HCT116 (cell line): ENCODE measurements around the gene GGACT. TPM values are rescaled to one million over a fixed set of nuclear protein-coding genes. Genes with fewer than 3 reads are reported as not detected.

Experiments
- ATAC-seq: fragments of 200-7000 bp; cut with Tn5 transposase; 2 replicates; pipeline ENCODE4 v1.9.1; 2020; ENCODE audit warnings: mild to moderate bottlenecking, moderate library complexity
- BruUV-seq: library from RNA; stranded (reverse); fragments of 400-500 nt; replicated peaks from 2 replicates; lab custom pipeline; 2021; lab: Mats Ljungman, UMichigan
- CTCF ChIA-PET: fragments of 300-600 bp; sonication (Branson Sonifier 250); formaldehyde crosslinking; loops from one replicate; lab custom pipeline; 2021; ENCODE audit warnings: antibody characterized with exemption; lab: Charles Lee
- POLR2A ChIA-PET: fragments of 300-600, 350-600 bp; sonication (Branson Sonifier 250); formaldehyde crosslinking; loops from one replicate; lab custom pipeline; 2021; ENCODE audit warnings: antibody characterized with exemption; lab: Charles Lee
- RAD21 ChIA-PET, 2 experiments: fragments of 300-600 bp; sonication (Branson Sonifier 250); formaldehyde crosslinking; loops; one replicate each; lab custom pipeline; 2023; ENCODE audit warnings: low total read pairs in 2 of 2; ENCODE audit not compliant: uncharacterized antibody in 2 of 2, unreplicated experiment in 2 of 2, low non-redundant PET in 1 of 2; lab: Charles Lee
- DNase-seq: peaks from one replicate; pipeline ENCODE4 v3.0.0-alpha.2; 2010; ENCODE audit warnings: low read depth, low spot score
- H2AFZ ChIP-seq: fragments of 200-600 bp; shearing (Covaris generic), sonication (generic); 2 replicates; pipeline ENCODE4 v1.6.1; 2017; ENCODE audit warnings: low read depth, mixed run types, mixed read lengths, antibody characterized with exemption, low read length; ENCODE audit not compliant: poor library complexity, severe bottlenecking
- H3K27ac ChIP-seq: 2 replicates; pipeline ENCODE4 v1.5.1; 2012; ENCODE audit warnings: low read depth, low read length
- H3K27me3 ChIP-seq: fragments of 200-600 bp; sonication (generic); 2 replicates; pipeline ENCODE4 v1.6.1; 2016; ENCODE audit warnings: mixed run types, low read length, mixed read lengths; ENCODE audit not compliant: insufficient read depth
- H3K36me3 ChIP-seq, 2 experiments: fragments of 200-500 bp in 1 of 2; fragments of 200-600 bp in 1 of 2; sonication (Bioruptor generic) in 1 of 2; sonication (generic) in 1 of 2; 2 replicates each; pipeline versions ENCODE4 v1.5.1 to v1.6.1; 2014 to 2016; ENCODE audit warnings: low read length in 2 of 2, inconsistent platforms in 1 of 2, mixed read lengths in 1 of 2, mixed run types in 1 of 2; ENCODE audit not compliant: insufficient read depth in 2 of 2, control insufficient read depth in 1 of 2
- H3K4me1 ChIP-seq, 2 experiments: fragments of 200-600 bp in 1 of 2; sonication (generic) in 1 of 2; 2 replicates each; pipeline versions ENCODE4 v1.5.1 to v1.6.1; 2012 to 2017; ENCODE audit warnings: low read length in 2 of 2, inconsistent platforms in 1 of 2, mild to moderate bottlenecking in 1 of 2, mixed read lengths in 1 of 2, mixed run types in 1 of 2, moderate library complexity in 1 of 2; ENCODE audit not compliant: insufficient read depth in 2 of 2, control insufficient read depth in 1 of 2
- H3K4me2 ChIP-seq: fragments of 200-600 bp; sonication (generic); 2 replicates; pipeline ENCODE4 v1.6.1; 2017; ENCODE audit warnings: mixed run types, low read length, mixed read lengths
- H3K4me3 ChIP-seq, 2 experiments: fragments of 200-600 bp in 1 of 2; sonication (generic) in 1 of 2; replicated peaks in 1 of 2; 2 replicates each; pipeline ENCODE4 v1.5.1; 2011 to 2016; ENCODE audit warnings: low read length in 2 of 2, control low read depth in 1 of 2, low read depth in 1 of 2, mild to moderate bottlenecking in 1 of 2, mixed read lengths in 1 of 2, mixed run types in 1 of 2
- H3K79me2 ChIP-seq: fragments of 200-600 bp; sonication (generic); 2 replicates; pipeline ENCODE4 v1.6.1; 2017; ENCODE audit warnings: mild to moderate bottlenecking, mixed run types, low read length, moderate library complexity, mixed read lengths; ENCODE audit not compliant: insufficient read depth
- H3K9ac ChIP-seq: fragments of 200-600 bp; sonication (generic); 2 replicates; pipeline ENCODE4 v1.6.1; 2016; ENCODE audit warnings: low read length, mixed read lengths
- H3K9me2 ChIP-seq: fragments of 200-600 bp; sonication (generic), shearing (Covaris generic); 2 replicates; pipeline ENCODE4 v1.6.1; 2017; ENCODE audit warnings: mixed run types, mild to moderate bottlenecking, moderate library complexity; ENCODE audit not compliant: insufficient read depth
- H3K9me3 ChIP-seq, 2 experiments: fragments of 200-500 bp in 1 of 2; fragments of 200-600 bp in 1 of 2; sonication (Bioruptor generic) in 1 of 2; sonication (generic) in 1 of 2; 2 replicates each; pipeline ENCODE4 v1.6.1; 2014 to 2017; ENCODE audit warnings: low read length in 2 of 2, mixed read lengths in 2 of 2, inconsistent platforms in 1 of 2, low read depth in 1 of 2, mild to moderate bottlenecking in 1 of 2, mixed run types in 1 of 2, moderate library complexity in 1 of 2; ENCODE audit not compliant: control insufficient read depth in 1 of 2, insufficient read depth in 1 of 2
- H4K20me1 ChIP-seq: fragments of 200-600 bp; sonication (generic), shearing (Covaris generic); 2 replicates; pipeline ENCODE4 v1.6.1; 2017; ENCODE audit warnings: mixed run types, mild to moderate bottlenecking, moderate library complexity; ENCODE audit not compliant: insufficient read depth
- CBX3 ChIP-seq: IDR thresholded peaks from 2 replicates; pipeline ENCODE4 v1.6.1; 2012; ENCODE audit warnings: low read depth
- CEBPB ChIP-seq: IDR thresholded peaks from 2 replicates; pipeline ENCODE4 v1.6.1; 2012; ENCODE audit warnings: low read depth
- EZH2phosphoT487 ChIP-seq: fragments of 200-600 bp; IDR thresholded peaks from 2 replicates; pipeline ENCODE4 v1.6.1; 2018; ENCODE audit warnings: antibody characterized with exemption, borderline replicate concordance
- FOSL1 ChIP-seq: IDR thresholded peaks from 2 replicates; pipeline ENCODE4 v1.6.1; 2012; ENCODE audit warnings: low read depth
- JUND ChIP-seq: IDR thresholded peaks from 2 replicates; pipeline ENCODE4 v1.6.1; 2012
- POLR2A ChIP-seq: IDR thresholded peaks from 2 replicates; pipeline ENCODE4 v1.7.0; 2011; ENCODE audit warnings: borderline replicate concordance; ENCODE audit not compliant: insufficient read depth, insufficient read length; ENCODE audit errors: extremely low read depth
- RAD21 ChIP-seq: IDR thresholded peaks from 2 replicates; pipeline ENCODE4 v1.6.1; 2012; ENCODE audit warnings: low read depth, mild to moderate bottlenecking
- SIN3A ChIP-seq: IDR thresholded peaks from 2 replicates; pipeline ENCODE4 v1.6.1; 2012; ENCODE audit warnings: low read depth
- SRF ChIP-seq: IDR thresholded peaks from 2 replicates; pipeline ENCODE4 v1.6.1; 2012; ENCODE audit warnings: low read depth
- intact Hi-C: fragments of 100-400 bp; cut with micrococcal nuclease; formaldehyde crosslinking; loops from 2 replicates; pipeline ENCODE4 v1.10.0; 2022
- total RNA-seq: library from RNA; stranded (reverse); gene quantifications from one replicate; pipeline ENCODE4 v1.2.1, GENCODE V29; 2021; ENCODE audit not compliant: unreplicated experiment
- TF ChIP-seq, protein P1 (sequence below): IDR thresholded peaks from 2 replicates; pipeline ENCODE4 v1.6.1; 2012
- TF ChIP-seq, protein P2 (sequence below): IDR thresholded peaks from 2 replicates; pipeline ENCODE4 v1.6.1; 2011; ENCODE audit warnings: mild to moderate bottlenecking, low read length, moderate library complexity; ENCODE audit not compliant: insufficient replicate concordance; ENCODE audit errors: extremely low read depth

GGACT gene
- total RNA-seq, 1 experiment from 2014 or later: 5.0 TPM

DNA sequence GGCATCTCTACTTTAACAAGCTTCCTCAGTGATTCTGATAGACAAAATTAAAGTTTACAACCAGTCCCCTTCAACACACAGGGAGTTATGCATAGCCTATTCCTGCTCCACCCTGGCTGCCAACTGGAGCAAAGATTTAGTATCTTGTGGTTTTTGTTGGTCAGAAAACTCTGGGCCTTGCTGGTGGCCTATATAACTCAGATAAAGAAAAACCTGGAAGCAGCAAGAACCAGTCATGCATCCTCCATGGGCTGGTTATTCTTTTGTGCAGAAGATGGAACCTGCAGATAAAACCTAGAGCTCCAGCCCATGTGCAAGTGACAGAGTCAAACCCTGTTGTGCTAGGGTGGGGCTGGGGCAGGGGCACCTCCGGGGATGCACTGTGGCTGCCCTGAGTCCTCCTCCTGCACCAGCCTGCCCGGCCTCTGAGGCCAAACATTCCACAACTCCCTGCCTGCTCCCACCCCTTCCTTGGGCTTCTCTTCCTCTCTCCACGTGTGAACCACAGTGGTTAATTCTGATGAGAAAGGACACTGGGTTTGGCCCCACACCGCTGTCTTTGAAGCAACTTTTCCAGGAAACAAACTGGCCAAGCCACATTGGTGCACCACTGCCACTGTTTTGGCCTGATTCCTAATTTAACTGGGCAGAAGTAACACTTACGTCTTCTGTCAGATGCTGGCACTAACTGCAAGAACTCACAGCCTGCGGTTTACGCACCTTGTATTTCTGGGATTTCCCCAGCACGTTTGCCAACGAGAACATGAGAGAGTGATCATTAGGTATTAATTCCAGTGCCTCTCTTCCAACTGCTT is 23.3 kb upstream of the GGACT start:
- H2AFZ ChIP-seq: no peak overlapping the region
- POLR2A ChIA-PET: interaction anchor here (0.6 kb wide), 1 partner anchor 54 kb away, joined by 3 read pairs; no protein-coding TSS in a partner anchor
- TF ChIP-seq POLR2A (no peak), EZH2phosphoT487 (no peak), FOSL1 (no peak), CBX3 (no peak), JUND (no peak), SIN3A (no peak), RAD21 (no peak), CEBPB (no peak), SRF (no peak)
- TF ChIP-seq, protein P1, sequence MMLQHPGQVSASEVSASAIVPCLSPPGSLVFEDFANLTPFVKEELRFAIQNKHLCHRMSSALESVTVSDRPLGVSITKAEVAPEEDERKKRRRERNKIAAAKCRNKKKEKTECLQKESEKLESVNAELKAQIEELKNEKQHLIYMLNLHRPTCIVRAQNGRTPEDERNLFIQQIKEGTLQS: no peak
- TF ChIP-seq, protein P2, sequence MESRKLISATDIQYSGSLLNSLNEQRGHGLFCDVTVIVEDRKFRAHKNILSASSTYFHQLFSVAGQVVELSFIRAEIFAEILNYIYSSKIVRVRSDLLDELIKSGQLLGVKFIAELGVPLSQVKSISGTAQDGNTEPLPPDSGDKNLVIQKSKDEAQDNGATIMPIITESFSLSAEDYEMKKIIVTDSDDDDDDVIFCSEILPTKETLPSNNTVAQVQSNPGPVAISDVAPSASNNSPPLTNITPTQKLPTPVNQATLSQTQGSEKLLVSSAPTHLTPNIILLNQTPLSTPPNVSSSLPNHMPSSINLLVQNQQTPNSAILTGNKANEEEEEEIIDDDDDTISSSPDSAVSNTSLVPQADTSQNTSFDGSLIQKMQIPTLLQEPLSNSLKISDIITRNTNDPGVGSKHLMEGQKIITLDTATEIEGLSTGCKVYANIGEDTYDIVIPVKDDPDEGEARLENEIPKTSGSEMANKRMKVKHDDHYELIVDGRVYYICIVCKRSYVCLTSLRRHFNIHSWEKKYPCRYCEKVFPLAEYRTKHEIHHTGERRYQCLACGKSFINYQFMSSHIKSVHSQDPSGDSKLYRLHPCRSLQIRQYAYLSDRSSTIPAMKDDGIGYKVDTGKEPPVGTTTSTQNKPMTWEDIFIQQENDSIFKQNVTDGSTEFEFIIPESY: no peak
- CTCF ChIA-PET: no interaction called here
- RAD21 ChIA-PET: no interaction called here
- no peaks in the 10 kb centered on the region for H4K20me1 ChIP-seq
- H3K9me2 ChIP-seq: no peaks in the 10 kb centered on the region
- no peak for DNase-seq
- intact Hi-C loops: no loop called here
- H3K9ac ChIP-seq: no peak overlapping the region
- H3K27ac ChIP-seq: no peak overlapping the region
- H3K4me1 ChIP-seq: peaks cover 0 to 7% of the 10 kb centered on the region in 2 experiments; a peak in 1 of 4 replicates
- no peaks in the 10 kb centered on the region for H3K9me3 ChIP-seq
- no peak overlapping the region for H3K4me3 ChIP-seq
- H3K79me2 ChIP-seq: no peaks in the 10 kb centered on the region
- no peaks in the 10 kb centered on the region for H3K36me3 ChIP-seq
- ATAC-seq: no peak
- BruUV-seq: no TSS peak
- no peak overlapping the region for H3K4me2 ChIP-seq
- no peaks in the 10 kb centered on the region for H3K27me3 ChIP-seq
